ENCODE results near the gene LMO1.

LMO1 gene

DNA sequence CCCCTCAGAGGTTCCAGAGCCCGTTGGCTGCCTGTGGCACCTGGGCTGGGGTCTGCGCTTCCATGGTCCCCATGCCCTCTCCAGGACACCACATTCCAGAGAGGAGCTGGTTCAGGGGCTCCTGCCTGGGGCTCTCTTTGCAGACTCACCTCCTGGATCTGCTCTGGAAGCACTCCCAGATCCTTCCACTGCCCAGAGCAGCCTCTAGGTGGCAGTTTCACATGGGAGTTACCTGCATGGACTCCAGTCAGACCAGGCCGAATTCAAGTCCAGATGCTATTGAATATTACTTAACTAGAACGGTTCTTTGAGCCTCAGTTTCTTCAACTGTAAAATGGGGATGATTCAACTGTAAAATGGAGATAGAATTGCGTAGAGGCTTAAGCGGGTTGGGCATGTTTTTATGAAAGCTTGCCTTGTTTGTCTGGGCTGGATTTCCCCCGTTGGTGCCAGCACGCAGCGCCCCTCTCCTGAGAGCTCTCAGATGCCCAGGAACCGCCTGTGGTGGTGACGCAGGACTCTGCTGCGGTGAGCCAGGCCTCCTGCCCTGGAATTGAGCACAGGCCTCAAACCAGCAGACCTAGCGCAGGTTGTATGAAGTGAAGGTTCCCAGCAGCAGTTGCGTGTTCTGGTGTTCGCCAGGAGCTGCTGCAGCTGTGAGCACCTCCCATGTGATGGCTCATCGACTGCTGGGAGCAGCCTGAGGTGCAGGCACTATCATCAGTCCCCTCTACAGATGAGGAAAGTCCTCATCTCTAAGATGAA lies 44.2 kb downstream of the LMO1 start:
- no peak overlapping the region for H3K4me3 Mint-ChIP-seq
- H3K27me3 Mint-ChIP-seq = no peaks in the 10 kb centered on the region
- H3K36me3 Mint-ChIP-seq = no peaks in the 10 kb centered on the region
- H3K4me1 Mint-ChIP-seq = no peaks in the 10 kb centered on the region
- H3K9me3 Mint-ChIP-seq = no peaks in the 10 kb centered on the region
- no peak overlapping the region for H3K27ac Mint-ChIP-seq

- no peak overlapping the region for H3K4me3 Mint-ChIP-seq
- no peaks in the 10 kb centered on the region for H3K36me3 Mint-ChIP-seq
- H3K27me3 Mint-ChIP-seq = no peaks in the 10 kb centered on the region
- H3K4me1 Mint-ChIP-seq = no peaks in the 10 kb centered on the region
- H3K27ac Mint-ChIP-seq = no peak overlapping the region
- no peaks in the 10 kb centered on the region for H3K9me3 Mint-ChIP-seq
Measured at GRCh38 chr11:8218840-8219239, 44.8 kb downstream of the LMO1 start.

- Mint-ChIP-seq H3K4me1 (no peaks in the 10 kb centered on the region), H3K36me3 (no peaks in the 10 kb centered on the region), H3K27me3 (no peaks in the 10 kb centered on the region), H3K9me3 (no peaks in the 10 kb centered on the region), H3K4me3 (no peak overlapping the region), H3K27ac (no peak overlapping the region)
Measured at GRCh38 chr11:8218409-8218808, 45.3 kb downstream of the LMO1 start.

DNA sequence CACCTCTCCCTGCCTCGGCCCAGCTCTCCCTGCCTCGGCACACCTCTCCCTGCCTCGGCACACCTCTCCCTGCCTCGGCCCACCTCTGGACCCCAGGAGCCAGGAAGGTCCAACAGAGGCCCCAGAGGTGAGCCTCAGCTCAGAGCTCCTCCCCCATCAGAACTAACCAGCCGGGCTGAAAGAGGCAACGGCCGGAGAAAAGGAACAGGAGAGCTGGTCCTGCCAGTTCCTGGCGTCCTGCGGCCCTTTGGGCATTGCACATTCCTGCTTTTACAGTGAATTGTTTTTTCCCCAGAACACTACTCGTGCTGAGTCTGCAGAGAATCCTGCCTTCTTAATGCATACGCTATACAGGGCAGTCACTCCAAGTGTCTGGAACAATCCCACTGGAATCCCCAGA lies 45.8 kb downstream of the LMO1 start:
- Mint-ChIP-seq H3K9me3 (no peaks in the 10 kb centered on the region), H3K27ac (no peak overlapping the region), H3K27me3 (no peaks in the 10 kb centered on the region), H3K4me3 (no peak overlapping the region), H3K4me1 (no peaks in the 10 kb centered on the region), H3K36me3 (no peaks in the 10 kb centered on the region)

DNA sequence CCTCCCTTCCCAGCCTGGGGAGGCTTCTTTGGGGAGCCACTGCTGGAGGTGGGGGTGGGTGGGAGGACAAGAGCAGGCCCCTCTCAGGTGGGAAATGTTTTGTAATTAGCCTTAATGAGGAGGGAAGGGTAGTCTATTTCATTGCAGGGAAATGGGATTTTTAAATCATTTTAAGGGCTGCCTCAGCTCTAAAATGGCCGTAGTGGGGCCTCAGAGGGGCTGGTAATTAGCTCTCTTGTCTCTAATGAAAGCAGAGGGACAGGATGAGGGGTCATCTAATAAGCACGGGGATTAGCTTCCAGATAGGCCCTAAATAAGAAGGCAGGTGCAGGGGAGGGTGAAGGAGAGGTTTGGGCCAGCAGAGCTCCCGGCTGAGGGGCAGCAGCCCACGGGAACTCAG lies 46.5 kb downstream of the LMO1 start:
- Mint-ChIP-seq H3K27ac (no peak overlapping the region), H3K27me3 (no peaks in the 10 kb centered on the region), H3K4me3 (no peak overlapping the region), H3K36me3 (no peaks in the 10 kb centered on the region), H3K9me3 (no peaks in the 10 kb centered on the region), H3K4me1 (no peaks in the 10 kb centered on the region)

GRCh38 chr11:8213376-8213775 lies 50.3 kb downstream of the LMO1 start:
- Mint-ChIP-seq H3K27ac (no peak overlapping the region), H3K36me3 (no peaks in the 10 kb centered on the region), H3K9me3 (no peaks in the 10 kb centered on the region), H3K4me1 (no peaks in the 10 kb centered on the region), H3K4me3 (no peak overlapping the region), H3K27me3 (peaks cover 5% of the 10 kb centered on the region)

- Mint-ChIP-seq H3K36me3 (no peaks in the 10 kb centered on the region), H3K9me3 (no peaks in the 10 kb centered on the region), H3K27ac (no peak overlapping the region), H3K4me3 (no peak overlapping the region), H3K4me1 (peaks cover 5% of the 10 kb centered on the region), H3K27me3 (peaks cover 24% of the 10 kb centered on the region)
Measured at GRCh38 chr11:8209208-8209807, 54.4 kb downstream of the LMO1 start.

GRCh38 chr11:8207080-8208000 lies 56.3 kb downstream of the LMO1 start:
- Mint-ChIP-seq H3K4me3 (no peak overlapping the region), H3K36me3 (no peaks in the 10 kb centered on the region), H3K27ac (no peak overlapping the region), H3K27me3 (peaks cover 28% of the 10 kb centered on the region), H3K4me1 (peaks cover 5% of the 10 kb centered on the region), H3K9me3 (no peaks in the 10 kb centered on the region)

- no peaks in the 10 kb centered on the region for H3K9me3 Mint-ChIP-seq
- peaks cover 28% of the 10 kb centered on the region for H3K27me3 Mint-ChIP-seq
- H3K4me1 Mint-ChIP-seq = peaks cover 5% of the 10 kb centered on the region
- no peak overlapping the region for H3K4me3 Mint-ChIP-seq
- no peaks in the 10 kb centered on the region for H3K36me3 Mint-ChIP-seq
- no peak overlapping the region for H3K27ac Mint-ChIP-seq
Measured at GRCh38 chr11:8206251-8207079, 57.2 kb downstream of the LMO1 start.

- peaks cover 28% of the 10 kb centered on the region for H3K27me3 Mint-ChIP-seq
- peaks cover 5% of the 10 kb centered on the region for H3K4me1 Mint-ChIP-seq
- no peak overlapping the region for H3K27ac Mint-ChIP-seq
- H3K4me3 Mint-ChIP-seq = no peak overlapping the region
- no peaks in the 10 kb centered on the region for H3K9me3 Mint-ChIP-seq
- no peaks in the 10 kb centered on the region for H3K36me3 Mint-ChIP-seq
Measured at GRCh38 chr11:8205566-8205965, 58.1 kb downstream of the LMO1 start.

- no peak overlapping the region for H3K27ac Mint-ChIP-seq
- H3K9me3 Mint-ChIP-seq = no peaks in the 10 kb centered on the region
- no peaks in the 10 kb centered on the region for H3K36me3 Mint-ChIP-seq
- no peak overlapping the region for H3K4me3 Mint-ChIP-seq
- peaks cover 5% of the 10 kb centered on the region for H3K4me1 Mint-ChIP-seq
- H3K27me3 Mint-ChIP-seq = peaks cover 28% of the 10 kb centered on the region
Measured at GRCh38 chr11:8204596-8204995, 59.1 kb downstream of the LMO1 start.

GRCh38 chr11:8204025-8204424 lies 59.7 kb downstream of the LMO1 start:
- Mint-ChIP-seq H3K27ac (no peak overlapping the region), H3K4me3 (no peak overlapping the region), H3K36me3 (no peaks in the 10 kb centered on the region), H3K9me3 (no peaks in the 10 kb centered on the region), H3K27me3 (peaks cover 26% of the 10 kb centered on the region), H3K4me1 (peaks cover 5% of the 10 kb centered on the region)

DNA sequence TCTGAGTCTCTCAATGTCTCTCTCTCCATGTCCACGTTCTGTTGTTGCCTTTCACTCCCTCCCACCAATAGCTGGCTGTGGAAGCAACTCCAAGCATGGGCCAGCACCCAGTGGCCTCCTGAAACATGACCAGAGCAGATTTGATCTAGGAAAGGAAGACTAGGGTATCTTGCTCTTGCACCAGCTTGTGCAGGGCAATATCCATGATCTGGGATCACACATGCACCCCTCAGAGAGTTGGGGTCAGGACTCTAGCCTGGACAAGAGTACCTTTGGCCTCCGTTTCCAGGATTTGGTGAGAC lies 60.3 kb downstream of the LMO1 start:
- Mint-ChIP-seq H3K9me3 (no peaks in the 10 kb centered on the region), H3K27me3 (peaks cover 27% of the 10 kb centered on the region), H3K4me3 (no peak overlapping the region), H3K4me1 (peaks cover 5% of the 10 kb centered on the region), H3K36me3 (no peaks in the 10 kb centered on the region), H3K27ac (no peak overlapping the region)

DNA sequence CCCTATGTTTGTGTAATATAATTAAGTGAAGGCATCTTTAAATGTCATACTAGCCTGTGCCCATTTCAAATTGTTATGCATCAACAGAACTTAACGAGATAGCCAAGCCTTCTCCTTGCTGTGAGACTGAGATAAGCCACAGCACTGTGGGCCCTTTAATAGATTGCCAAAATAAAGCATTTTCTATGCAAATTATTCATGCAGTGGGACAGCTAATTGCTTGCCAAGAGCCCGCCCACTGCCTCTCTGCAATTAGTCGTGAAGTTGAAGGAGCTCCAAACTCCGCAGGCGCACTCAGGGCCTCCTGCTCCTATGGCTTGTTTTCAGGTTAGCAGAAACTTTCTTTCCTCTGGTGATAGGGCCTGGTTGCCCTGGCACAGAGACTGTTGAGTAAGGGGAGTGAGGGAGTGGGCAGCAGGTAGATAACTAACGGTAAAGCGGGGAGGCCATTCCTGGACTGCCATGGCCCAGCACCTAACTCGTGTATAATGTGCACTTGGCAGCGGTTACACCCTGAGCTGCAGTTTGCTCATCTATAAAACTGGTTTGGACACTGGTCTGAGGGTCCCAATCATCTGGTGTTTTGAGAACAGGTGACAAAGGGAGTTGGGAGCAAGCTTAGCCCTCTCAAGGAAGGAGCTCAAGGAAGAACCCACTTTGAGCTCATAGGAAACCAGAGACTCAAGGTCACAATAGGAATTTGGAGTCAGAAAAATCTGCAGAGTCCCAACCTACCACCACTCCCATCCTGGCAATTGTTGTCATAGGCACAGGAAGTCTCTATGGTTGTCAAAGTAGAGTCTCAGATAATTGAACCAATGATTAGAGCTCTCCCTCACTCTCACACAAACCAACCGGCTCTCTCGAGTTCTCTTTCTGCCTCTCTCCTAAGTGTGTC lies 60.9 kb downstream of the LMO1 start:
- H3K27ac Mint-ChIP-seq = no peak overlapping the region
- peaks cover 5% of the 10 kb centered on the region for H3K4me1 Mint-ChIP-seq
- H3K9me3 Mint-ChIP-seq = no peaks in the 10 kb centered on the region
- H3K4me3 Mint-ChIP-seq = no peak overlapping the region
- no peaks in the 10 kb centered on the region for H3K36me3 Mint-ChIP-seq
- peaks cover 22% of the 10 kb centered on the region for H3K27me3 Mint-ChIP-seq

Measured in activated naive CD4-positive, alpha-beta T cell treated with anti-CD3 and anti-CD28 coated beads, Interleukin-2, amount 50 U/mL, for 24 hours (primary cell).